ENCODE data around the gene RNU6-1.

Gene RNU6-1

GRCh38 chr15:67832897-67833709 is 6.7 kb downstream of the RNU6-1 start:
- no peak for TF ChIP-seq ZNF274 (IDR thresholded peaks at IDR 0.05; ENCODE audit: low read depth, low read length)
- no peak overlapping the region; the same call in 1 of the 2 replicates for H3K4me3 ChIP-seq (ENCODE audit: low read length)

DNA sequence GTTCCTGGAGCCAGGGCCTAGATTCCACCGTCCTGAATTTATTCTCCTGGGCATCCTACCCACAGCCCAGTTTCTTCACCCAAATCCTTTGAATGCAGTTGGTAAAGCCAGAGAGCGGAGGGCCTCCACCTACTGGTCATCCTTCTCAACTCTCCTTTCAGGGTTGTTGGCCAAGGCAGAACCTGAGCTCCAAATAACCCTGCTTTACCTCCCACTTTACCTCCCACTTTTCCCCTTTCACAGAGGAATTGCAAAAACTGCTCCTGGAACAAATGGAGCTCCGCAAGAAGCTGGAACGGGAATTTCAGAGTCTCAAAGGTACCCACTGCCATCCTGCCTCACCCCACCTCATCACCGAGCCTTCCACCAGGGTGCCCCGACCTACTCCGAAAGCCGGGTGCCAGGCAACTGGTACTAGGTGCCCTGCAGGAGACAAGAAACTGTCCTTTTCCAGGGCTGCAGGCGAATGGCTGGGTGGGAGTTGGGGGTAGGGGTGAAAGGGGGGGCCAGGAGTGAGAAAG is 7.8 kb downstream of the RNU6-1 start:
- no peak overlapping the region for H3K4me3 ChIP-seq (ENCODE audit: low read length)
- TF ChIP-seq ZNF274 (IDR thresholded peaks at IDR 0.05; ENCODE audit: low read depth, low read length) = no peak

DNA sequence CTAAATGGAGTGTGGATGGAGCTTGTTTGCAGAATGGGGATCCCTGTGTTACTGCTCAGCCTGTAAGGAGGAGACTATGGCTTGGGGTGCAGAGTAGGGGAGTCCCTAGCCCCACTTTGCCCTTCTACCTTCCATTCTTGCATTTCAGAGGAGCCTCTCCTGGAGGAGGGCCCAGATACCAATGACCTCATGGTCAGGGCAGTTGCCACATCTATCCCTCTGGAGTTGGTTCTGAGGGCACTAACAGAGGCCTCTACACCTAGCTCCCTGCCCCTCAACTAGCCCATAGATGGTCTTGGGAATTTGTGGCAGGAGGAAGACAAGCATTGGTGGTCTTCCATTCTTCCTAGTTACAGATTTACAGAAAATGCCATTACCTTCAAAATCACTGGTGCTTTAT is 8.5 kb downstream of the RNU6-1 start:
- H3K4me3 ChIP-seq (ENCODE audit: low read length) = no peak overlapping the region
- TF ChIP-seq ZNF274 (IDR thresholded peaks at IDR 0.05; ENCODE audit: low read depth, low read length) = no peak

- TF ChIP-seq ZNF274 (IDR thresholded peaks at IDR 0.05; ENCODE audit: low read depth, low read length) = no peak
- no peak overlapping the region for H3K4me3 ChIP-seq (ENCODE audit: low read length)
These were observed 10.0 kb downstream of the RNU6-1 start for GRCh38 chr15:67829647-67830504.

DNA sequence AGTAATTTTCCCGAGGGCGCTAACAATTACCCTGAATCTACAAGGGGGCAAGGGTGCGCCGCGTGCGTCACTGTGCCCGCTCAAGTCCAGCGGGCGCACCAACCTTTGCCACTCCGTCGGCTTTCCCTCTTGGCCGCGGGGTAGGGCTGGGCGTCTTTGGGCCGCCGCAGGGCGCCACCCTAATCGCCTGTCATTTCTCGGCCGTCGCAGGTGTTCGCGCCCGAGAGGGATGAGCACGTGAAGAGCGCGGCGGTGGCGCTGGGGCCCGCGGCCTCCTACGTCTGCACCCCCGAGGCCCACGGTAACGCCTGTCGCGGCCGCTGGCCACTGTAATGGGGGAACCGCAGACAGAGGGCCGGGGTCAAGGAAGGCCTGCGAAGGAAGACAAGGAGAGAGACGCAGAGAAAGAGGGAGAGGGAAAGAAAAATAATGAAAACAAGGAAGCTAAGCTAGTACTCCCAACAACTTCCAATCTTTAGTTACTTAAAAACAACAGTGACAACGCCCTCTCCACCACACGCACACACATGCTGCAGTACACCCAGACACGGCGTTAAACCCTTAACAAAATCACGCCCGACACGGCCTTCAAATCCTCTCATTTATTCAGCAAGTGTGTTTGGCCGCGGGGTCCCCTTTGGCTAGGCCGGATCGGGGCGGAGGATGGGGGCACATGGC is 10.7 kb downstream of the RNU6-1 start:
- TF ChIP-seq ZNF274 (IDR thresholded peaks at IDR 0.05; ENCODE audit: low read depth, low read length) = no peak
- no peak overlapping the region for H3K4me3 ChIP-seq (ENCODE audit: low read length)

- H3K4me3 ChIP-seq (ENCODE audit: low read length) = no peak overlapping the region
- no peak for TF ChIP-seq ZNF274 (IDR thresholded peaks at IDR 0.05; ENCODE audit: low read depth, low read length)
These were observed 11.4 kb downstream of the RNU6-1 start for GRCh38 chr15:67828278-67828968.

GRCh38 chr15:67827562-67828277 is 12.1 kb downstream of the RNU6-1 start:
- no peak for TF ChIP-seq ZNF274 (IDR thresholded peaks at IDR 0.05; ENCODE audit: low read depth, low read length)
- H3K4me3 ChIP-seq (ENCODE audit: low read length) = no peak overlapping the region

DNA sequence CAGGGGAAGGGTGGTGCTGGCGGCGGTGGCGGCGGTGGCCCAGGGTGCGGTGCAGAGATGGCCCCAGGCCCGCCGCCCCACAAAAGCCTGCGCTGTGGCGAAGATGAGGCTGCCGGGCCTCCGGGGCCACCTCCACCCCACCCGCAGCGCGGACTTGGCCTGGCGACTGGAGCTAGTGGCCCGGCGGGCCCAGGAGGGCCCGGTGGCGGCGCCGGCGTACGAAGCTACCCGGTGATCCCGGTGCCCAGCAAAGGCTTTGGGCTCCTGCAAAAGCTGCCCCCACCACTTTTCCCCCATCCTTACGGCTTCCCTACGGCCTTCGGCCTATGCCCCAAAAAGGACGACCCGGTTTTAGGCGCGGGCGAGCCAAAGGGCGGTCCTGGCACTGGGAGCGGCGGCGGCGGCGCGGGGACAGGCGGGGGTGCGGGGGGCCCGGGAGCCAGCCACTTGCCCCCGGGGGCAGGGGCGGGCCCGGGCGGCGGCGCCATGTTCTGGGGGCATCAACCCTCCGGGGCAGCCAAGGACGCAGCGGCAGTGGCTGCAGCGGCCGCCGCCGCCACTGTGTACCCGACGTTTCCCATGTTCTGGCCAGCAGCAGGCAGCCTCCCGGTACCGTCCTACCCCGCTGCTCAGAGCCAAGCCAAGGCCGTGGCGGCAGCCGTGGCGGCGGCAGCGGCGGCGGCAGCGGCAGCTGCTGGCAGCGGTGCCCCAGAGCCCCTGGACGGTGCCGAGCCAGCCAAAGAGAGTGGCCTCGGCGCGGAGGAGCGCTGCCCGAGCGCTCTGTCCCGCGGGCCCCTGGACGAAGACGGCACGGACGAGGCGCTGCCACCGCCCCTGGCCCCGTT is 12.9 kb downstream of the RNU6-1 start:
- no peak for TF ChIP-seq ZNF274 (IDR thresholded peaks at IDR 0.05; ENCODE audit: low read depth, low read length)
- H3K4me3 ChIP-seq (ENCODE audit: low read length) = no peak overlapping the region

- TF ChIP-seq ZNF274 (IDR thresholded peaks at IDR 0.05; ENCODE audit: low read depth, low read length) = no peak
- no peak overlapping the region; the same call in 1 of the 2 replicates for H3K4me3 ChIP-seq (ENCODE audit: low read length)
These were observed 13.7 kb downstream of the RNU6-1 start for GRCh38 chr15:67825881-67826716.

DNA sequence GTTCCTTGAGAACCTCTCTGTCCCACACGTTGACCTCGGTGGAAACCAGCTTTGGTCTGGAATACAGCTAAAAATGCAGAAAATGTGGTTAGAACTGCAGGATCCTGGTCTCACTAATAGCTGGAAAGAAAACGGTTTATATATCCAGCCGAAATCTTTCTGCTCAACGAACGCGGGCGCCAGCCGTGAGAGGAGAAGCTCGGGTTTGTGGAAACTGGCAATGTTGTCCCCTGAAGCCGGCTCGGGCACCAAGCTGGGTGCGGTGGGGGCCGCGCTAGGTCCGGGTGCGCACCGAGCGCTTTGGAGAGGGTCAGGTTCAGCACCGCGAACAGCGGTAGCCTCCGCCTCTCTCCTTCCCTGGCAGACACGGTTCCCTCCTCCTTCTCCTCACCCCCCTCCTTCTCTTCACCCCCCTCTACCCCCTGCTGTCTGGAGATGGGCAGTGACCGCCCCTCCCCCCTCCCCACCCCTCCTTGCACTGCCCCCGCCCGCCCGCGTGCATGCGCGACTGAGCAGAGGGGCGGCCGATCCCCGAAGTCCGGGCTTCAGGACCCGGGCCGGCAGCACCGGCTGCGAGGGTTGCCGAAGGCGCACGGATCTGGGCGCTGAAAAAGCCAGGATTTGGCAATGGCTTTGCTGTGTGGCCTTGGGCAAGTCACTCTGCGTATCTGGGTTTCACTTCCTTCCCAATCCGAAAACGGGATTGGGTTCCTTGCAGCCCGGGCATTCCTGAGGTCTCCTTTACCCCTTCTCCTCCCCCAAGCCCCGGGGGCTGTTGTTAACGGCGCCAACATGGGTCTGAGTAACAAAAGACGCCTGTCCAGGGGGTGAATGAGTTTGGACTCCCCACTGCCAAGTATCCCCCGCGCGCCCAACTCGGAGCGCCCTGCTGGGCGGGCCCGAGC is 14.6 kb downstream of the RNU6-1 start, which contains the start of gene SKOR1:
Gene SKOR1, plus strand, starts transcription at position 534 of the 905 bp plus-strand sequence. Its CDS starts 94 bp downstream, at position 628.
- H3K4me3 ChIP-seq (ENCODE audit: low read length) = peak within 1 kb of the TSS; percentile 17; the same call in 1 of the 2 replicates
- no peak for TF ChIP-seq ZNF274 (IDR thresholded peaks at IDR 0.05; ENCODE audit: low read depth, low read length)

Measured in GM08714 (cell line).